ENCODE measurements around the gene EFNB2. TPM values are rescaled to one million over a fixed set of nuclear protein-coding genes. Genes with fewer than 3 reads are reported as not detected.

The EFNB2 gene
- total and polyA plus RNA-seq, 9 of the 15 experiments (the other 6 are each of a cell fraction or from before 2014, with no cell fraction given): 0.01 to 0.29 (median 0.18) TPM

DNA sequence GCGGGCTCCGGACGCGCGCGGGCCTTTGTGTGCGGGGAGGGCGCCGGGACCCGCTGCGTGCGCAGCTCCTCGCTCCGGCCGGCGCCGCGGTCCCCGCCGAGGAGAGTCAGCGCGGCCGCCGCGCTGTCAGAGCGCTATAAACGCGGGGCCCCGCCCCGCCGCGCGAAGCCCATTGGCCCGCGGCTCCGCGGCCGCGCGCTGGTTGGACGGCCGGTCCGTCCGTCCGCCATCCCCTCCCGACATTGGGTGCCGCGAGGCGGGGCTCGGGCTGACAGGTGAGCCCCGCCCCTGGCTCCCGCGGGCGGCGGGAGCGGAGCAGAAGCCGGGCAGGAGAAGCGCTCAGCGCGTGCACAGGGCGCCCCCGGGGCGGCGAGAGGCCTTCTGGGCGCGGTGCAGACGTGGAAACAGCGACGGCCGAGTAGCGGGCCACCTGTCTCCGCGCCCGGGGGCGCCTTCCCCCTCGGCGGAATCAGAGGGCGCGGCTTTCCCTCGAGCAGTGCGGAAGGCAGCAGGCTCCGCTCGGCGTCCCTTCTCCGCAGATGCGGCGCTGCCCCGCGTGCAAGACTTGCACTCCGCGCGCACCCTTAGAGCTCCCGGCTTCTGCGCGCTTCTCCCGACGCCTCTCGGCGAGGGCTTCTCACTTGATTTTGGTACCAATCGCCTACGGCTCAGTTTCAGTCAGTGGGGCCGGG is at the start of gene EFNB2 (continued):
- TF ChIP-seq ZFX (CRISPR knock-in tag; IDR thresholded peaks at IDR 0.05) (0 out of 2 replicates have a peak, but pooled peaks have one; percentile 28), IFI16 (CRISPR knock-in tag; IDR thresholded peaks at IDR 0.05) (no peak), CGGBP1 (CRISPR knock-in tag; IDR thresholded peaks at IDR 0.05) (no peak), NEUROD1 (IDR thresholded peaks at IDR 0.05; ENCODE audit: borderline replicate concordance, low read depth, low read length, partially characterized antibody) (peak; percentile 67), CTBP1 (IDR thresholded peaks at IDR 0.05; ENCODE audit: borderline replicate concordance) (peak; percentile 99), RAD21 (CRISPR knock-in tag; conservative IDR thresholded peaks at IDR 0.05 in 1 of 2, IDR thresholded peaks at IDR 0.05 in 1 of 2) (peak in 1 of 2 experiments; percentile 12; a peak in 1 of 4 replicates), ETV6 (IDR thresholded peaks at IDR 0.05; ENCODE audit: borderline replicate concordance in 1 of 2, low read depth in 2 of 2, low read length in 1 of 2) (no peak), ETV6 (CRISPR knock-in tag; IDR thresholded peaks at IDR 0.05; ENCODE audit: borderline replicate concordance) (no peak), RBBP5 (IDR thresholded peaks at IDR 0.05; ENCODE audit: borderline replicate concordance, insufficient read depth, low read length, poor library complexity, severe bottlenecking) (no peak), SP2 (IDR thresholded peaks at IDR 0.05; ENCODE audit: extremely low read depth, low read depth, low read length, poor library complexity, severe bottlenecking) (peak; percentile 73), KLF1 (tag; IDR thresholded peaks at IDR 0.05) (peak; percentile 59; the same call in 1 of the 2 replicates), ZBTB33 (CRISPR knock-in tag; IDR thresholded peaks at IDR 0.05) (no peak), MEIS2 (IDR thresholded peaks at IDR 0.05; ENCODE audit: partially characterized antibody) (peak; percentile 53)
- TF ChIP-seq, protein P1, sequence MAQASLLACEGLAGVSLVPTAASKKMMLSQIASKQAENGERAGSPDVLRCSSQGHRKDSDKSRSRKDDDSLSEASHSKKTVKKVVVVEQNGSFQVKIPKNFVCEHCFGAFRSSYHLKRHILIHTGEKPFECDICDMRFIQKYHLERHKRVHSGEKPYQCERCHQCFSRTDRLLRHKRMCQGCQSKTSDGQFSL (CRISPR knock-in tag; IDR thresholded peaks at IDR 0.05): no peak
- TF ChIP-seq, protein P1 (tag; IDR thresholded peaks at IDR 0.05): no peak

Measured in K562 (cell line).